ENCODE data around the gene USP14. TPM values are rescaled to one million over a fixed set of nuclear protein-coding genes. Genes with fewer than 3 reads are reported as not detected.
A peak's percentile ranks its signal among the peaks of the same experiment; 100 is the strongest.

The USP14 gene
- total RNA-seq, 2 experiments from 2014 or later, result 53.0 to 57.0 TPM

DNA sequence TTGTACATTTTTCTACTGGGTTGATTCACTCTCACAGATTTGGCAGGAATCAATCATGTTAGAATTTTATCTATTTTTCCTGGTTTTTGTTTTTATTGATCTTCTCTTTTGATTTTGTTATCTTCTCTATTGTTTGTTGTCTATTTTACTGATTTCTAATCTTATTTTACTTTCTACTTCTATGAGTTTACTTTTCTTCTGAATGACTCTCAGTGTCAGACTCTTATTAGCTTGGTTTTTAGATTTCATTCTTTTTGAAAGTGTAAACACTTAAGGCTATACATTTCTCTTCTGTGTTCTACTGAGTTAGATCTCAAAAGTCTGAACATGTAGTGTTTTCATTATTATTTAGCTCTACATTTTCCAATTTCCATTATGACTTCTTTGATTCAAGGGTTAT is 62.4 kb downstream of the USP14 start:
- no peak for ATAC-seq (ENCODE audit: low read depth)
- Mint-ChIP-seq H3K4me3 (no peak overlapping the region), H3K9me3 (no peaks in the 10 kb centered on the region), H3K4me1 (peaks cover 5% of the 10 kb centered on the region), H3K36me3 (peaks cover 34% of the 10 kb centered on the region), H3K27me3 (no peaks in the 10 kb centered on the region), H3K27ac (peak overlapping the region; percentile 9)
- POLR2A ChIA-PET, result no interaction called here
- DNase-seq, result no peak

DNA sequence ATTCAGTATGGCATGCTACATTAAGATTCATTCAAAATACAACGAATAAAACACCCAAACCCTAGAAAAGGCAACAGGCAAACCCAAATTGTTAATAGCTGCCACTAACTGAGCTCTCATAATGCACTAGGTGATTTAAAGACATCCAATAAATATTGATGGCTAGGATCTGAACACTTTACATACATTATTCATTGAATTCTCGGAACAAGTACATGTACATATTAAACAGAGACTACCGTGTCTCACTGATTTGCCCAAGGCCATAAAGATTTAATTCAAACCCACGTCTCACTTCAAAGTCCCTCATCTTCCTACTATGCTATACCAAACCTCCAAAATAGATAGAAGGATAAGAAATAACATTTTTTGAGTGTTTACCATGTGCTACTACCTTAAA is 67.4 kb downstream of the USP14 start:
- H3K36me3 Mint-ChIP-seq, result peaks cover 23% of the 10 kb centered on the region
- POLR2A ChIA-PET, result interaction anchor here (1.1 kb wide), 1 partner anchor 21 kb away, joined by 3 read pairs; no protein-coding TSS in a partner anchor
- no peak for DNase-seq
- H3K27ac Mint-ChIP-seq, result no peak overlapping the region
- no peak overlapping the region for H3K4me3 Mint-ChIP-seq
- no peaks in the 10 kb centered on the region for H3K4me1 Mint-ChIP-seq
- no peaks in the 10 kb centered on the region for H3K27me3 Mint-ChIP-seq
- ATAC-seq (ENCODE audit: low read depth), result no peak
- no peaks in the 10 kb centered on the region for H3K9me3 Mint-ChIP-seq

DNA sequence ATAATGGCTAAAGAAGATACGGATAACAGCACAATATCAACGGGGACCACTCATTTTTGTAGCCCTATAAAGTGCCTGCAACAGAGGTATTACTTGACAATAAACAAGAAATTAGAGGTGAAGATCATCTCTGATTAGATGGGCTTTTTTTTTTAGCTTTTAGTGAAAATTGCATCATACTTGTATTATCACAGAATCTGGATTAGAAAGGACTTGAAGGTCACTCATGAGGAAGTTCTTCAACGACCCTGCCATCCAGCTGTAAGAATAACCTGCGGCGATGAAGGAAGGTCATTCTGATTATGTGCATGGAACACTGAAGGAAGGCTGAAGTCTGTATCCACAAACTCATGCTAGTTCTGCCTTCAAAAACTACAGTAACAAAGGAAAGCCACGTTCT is 69.0 kb downstream of the USP14 start:
- Mint-ChIP-seq H3K36me3 (peaks cover 19% of the 10 kb centered on the region), H3K9me3 (no peaks in the 10 kb centered on the region), H3K27ac (no peak overlapping the region), H3K27me3 (no peaks in the 10 kb centered on the region), H3K4me3 (no peak overlapping the region), H3K4me1 (no peaks in the 10 kb centered on the region)
- no peak for DNase-seq
- POLR2A ChIA-PET, result no interaction called here
- ATAC-seq (ENCODE audit: low read depth), result no peak

DNA sequence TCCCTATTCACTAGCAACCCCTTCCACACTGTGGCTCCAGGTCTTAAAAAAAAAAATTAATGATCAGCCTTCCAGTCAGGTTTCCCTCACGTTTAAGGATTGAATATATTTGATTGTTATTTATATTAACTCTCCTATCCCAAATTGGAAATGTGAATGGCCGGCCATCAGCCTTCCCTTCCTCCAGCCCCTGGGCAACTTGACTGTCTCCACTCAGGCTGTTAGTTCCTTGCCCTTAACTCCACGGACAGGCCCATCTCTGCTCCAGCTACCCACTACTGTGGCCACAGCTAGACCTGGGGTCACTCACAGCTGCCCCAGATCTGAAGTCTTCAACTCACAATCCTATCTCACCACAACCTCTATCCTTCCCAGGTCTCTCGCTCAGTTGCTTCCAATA is 69.5 kb downstream of the USP14 start:
- Mint-ChIP-seq H3K27ac (no peak overlapping the region), H3K9me3 (no peaks in the 10 kb centered on the region), H3K36me3 (peaks cover 16% of the 10 kb centered on the region)

DNA sequence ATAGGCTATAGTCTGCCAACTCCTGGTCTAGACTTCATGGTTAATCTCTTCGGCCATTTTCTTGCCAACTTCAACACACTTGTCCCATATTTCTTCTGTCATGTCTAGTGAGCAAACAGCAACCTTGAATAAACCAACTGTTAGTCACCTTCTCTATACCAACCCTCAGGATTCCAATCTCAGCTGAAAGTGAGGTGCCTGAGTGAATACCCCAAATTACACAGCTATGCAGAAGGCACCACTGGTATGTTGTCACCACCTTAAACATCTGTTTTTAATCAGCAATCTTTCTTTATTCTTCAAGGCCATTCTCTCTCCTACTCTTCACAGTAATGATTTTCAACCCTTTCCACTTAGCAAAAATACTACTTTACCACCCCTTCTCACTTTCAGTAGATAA is 70.2 kb downstream of the USP14 start:
- no peaks in the 10 kb centered on the region for H3K9me3 Mint-ChIP-seq
- POLR2A ChIA-PET, result no interaction called here
- DNase-seq, result no peak
- H3K36me3 Mint-ChIP-seq, result peaks cover 13% of the 10 kb centered on the region
- no peaks in the 10 kb centered on the region for H3K27me3 Mint-ChIP-seq
- H3K4me3 Mint-ChIP-seq, result no peak overlapping the region
- no peaks in the 10 kb centered on the region for H3K4me1 Mint-ChIP-seq
- no peak overlapping the region for H3K27ac Mint-ChIP-seq
- no peak for ATAC-seq (ENCODE audit: low read depth)

More for the DNA sequence above, 69.5 kb downstream of the USP14 start:
- no peak for DNase-seq
- no peaks in the 10 kb centered on the region for H3K27me3 Mint-ChIP-seq
- no peak for ATAC-seq (ENCODE audit: low read depth)
- H3K4me3 Mint-ChIP-seq, result no peak overlapping the region
- H3K4me1 Mint-ChIP-seq, result no peaks in the 10 kb centered on the region
- POLR2A ChIA-PET, result no interaction called here

DNA sequence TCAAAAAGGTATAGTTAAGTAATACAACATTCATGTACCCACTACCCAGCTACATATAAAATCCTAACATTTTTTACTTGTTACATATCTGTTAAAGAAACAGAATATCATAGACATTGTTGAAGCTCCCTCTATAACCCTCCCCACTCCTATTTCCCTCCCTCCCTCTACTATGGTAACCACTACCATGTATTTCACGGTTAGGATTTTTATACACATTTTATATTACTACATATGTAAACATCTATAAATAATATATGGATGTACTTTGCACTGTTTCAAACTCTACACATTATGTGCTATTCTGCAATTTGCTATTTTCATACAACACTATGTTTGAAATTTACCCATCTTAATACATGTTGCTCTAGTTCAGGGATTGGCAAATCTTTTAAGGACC is 73.2 kb downstream of the USP14 start:
- POLR2A ChIA-PET, result no interaction called here
- Mint-ChIP-seq H3K27ac (no peak overlapping the region), H3K9me3 (no peaks in the 10 kb centered on the region), H3K27me3 (no peaks in the 10 kb centered on the region), H3K4me3 (no peak overlapping the region), H3K36me3 (peaks cover 7% of the 10 kb centered on the region), H3K4me1 (no peaks in the 10 kb centered on the region)
- ATAC-seq (ENCODE audit: low read depth) (no peak), DNase-seq (no peak)

DNA sequence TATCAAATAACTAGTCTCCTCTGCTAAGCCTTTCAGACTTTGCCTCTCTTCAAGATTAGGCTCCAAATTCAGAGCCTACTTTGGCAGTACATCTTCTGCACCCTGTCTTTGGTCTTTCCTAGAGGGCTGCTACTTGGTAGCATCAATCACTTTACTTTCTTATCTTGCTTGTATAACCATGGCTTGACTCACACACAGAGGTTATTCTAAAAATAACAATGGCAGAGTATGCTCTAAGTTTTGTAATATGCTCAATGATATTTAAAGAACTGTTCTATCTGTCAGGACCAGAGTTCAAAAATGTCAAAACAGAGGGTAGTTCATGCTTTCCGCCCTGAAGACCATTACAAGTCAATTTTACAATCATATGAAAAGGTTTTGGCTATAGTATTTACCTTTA is 81.8 kb downstream of the USP14 start:
- H3K36me3 Mint-ChIP-seq, result peaks cover 17% of the 10 kb centered on the region
- H3K9me3 Mint-ChIP-seq, result no peaks in the 10 kb centered on the region
- POLR2A ChIA-PET, result no interaction called here
- ATAC-seq (ENCODE audit: low read depth) (no peak), DNase-seq (no peak)
- no peaks in the 10 kb centered on the region for H3K27me3 Mint-ChIP-seq
- no peaks in the 10 kb centered on the region for H3K4me1 Mint-ChIP-seq
- no peak overlapping the region for H3K4me3 Mint-ChIP-seq
- H3K27ac Mint-ChIP-seq, result no peak overlapping the region

DNA sequence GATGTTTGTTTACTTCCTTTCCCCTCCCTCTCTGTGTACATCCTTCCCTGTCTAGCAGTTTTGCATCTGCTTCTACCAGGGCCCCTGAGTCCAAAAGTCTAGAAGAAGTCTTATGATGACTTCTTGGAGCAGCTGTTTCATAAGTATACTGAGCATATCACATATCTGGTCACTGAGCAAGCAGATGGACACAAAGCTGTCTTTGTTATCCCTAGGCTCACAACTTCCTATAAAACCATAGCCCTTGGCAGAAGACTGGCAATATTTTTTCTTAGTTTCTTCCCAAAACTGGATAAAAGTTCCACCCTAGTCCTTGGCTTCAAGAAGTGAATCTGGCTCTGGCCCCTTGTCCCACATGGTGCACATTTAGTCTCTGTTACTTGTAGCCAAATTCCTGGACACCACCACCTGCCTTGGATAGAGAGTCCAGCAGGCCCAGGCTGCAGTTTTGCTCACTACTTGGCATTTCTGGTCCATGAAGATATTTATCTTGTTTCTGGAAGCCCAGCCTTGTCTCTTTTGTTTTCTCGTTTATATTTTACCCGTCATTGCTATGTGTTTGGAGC is 87.0 kb downstream of the USP14 start:
- Mint-ChIP-seq H3K9me3 (no peaks in the 10 kb centered on the region), H3K4me1 (no peaks in the 10 kb centered on the region), H3K36me3 (peaks cover 27% of the 10 kb centered on the region), H3K27ac (no peak overlapping the region), H3K4me3 (no peak overlapping the region), H3K27me3 (no peaks in the 10 kb centered on the region)
- POLR2A ChIA-PET, result no interaction called here
- ATAC-seq (ENCODE audit: low read depth), result no peak
- DNase-seq, result no peak

DNA sequence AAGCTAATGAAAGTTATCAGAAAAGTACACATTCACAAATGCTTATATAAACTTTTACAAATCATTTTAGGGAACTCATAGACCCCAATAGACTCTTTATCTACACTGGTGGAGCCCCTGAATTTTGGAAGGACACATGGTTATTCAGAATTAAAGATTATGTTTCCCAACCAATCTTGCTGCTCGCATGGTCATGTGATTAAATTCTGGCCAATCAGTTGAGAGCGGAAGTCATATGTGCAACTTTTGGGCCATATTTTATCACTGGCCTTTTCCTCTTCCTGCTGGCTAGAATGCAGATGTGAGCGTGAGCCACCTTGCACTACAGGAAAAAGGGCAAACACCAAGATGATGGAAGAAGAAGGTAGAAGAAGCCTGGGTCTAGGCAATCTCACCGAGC is 89.7 kb downstream of the USP14 start:
- Mint-ChIP-seq H3K4me1 (no peaks in the 10 kb centered on the region), H3K27me3 (no peaks in the 10 kb centered on the region)

DNA sequence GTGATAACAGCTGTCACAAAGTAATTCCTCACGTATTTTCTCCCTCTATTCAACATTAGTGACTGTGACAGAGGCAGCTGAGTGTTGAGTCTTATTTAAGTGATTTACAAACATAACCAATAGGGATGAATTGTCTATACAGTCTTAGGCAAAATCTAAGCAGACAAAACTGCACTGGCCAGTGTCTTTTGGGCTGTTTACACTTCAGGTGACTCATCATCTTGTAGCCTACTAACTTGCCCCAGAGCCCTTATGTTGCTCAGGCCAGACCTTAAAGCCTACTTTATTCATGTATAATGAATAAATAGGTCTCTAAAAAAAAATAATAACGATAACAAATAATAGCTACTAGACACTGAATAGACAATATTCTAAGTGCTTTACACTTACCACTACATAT is 92.3 kb downstream of the USP14 start:
- ATAC-seq (ENCODE audit: low read depth), result no peak
- POLR2A ChIA-PET, result no interaction called here
- peaks cover 26% of the 10 kb centered on the region for H3K36me3 Mint-ChIP-seq

More for the DNA sequence above, 89.7 kb downstream of the USP14 start:
- ATAC-seq (ENCODE audit: low read depth), result no peak
- no peak overlapping the region for H3K27ac Mint-ChIP-seq
- peaks cover 32% of the 10 kb centered on the region for H3K36me3 Mint-ChIP-seq
- no peak overlapping the region for H3K4me3 Mint-ChIP-seq
- DNase-seq, result no peak
- H3K9me3 Mint-ChIP-seq, result no peaks in the 10 kb centered on the region
- POLR2A ChIA-PET, result no interaction called here

DNA sequence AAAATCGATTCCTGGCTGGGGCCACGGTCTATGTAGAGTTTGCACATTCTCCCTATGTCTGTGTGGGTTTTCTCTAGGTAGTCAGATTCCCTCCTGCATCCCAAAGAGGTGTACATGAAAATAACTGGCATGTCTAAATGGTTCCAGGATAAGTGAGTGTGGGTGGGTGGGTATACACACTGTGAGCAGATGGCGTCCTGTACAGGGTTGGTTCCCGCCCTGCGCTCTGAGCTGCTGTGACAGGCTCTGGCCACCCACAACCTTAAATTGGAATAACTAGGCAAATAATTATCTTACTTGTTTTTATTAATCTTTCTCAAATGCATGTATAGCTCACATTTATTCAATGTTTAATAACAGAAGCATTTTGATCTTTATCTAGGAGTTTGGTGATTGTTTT is 93.2 kb downstream of the USP14 start:
- Mint-ChIP-seq H3K9me3 (no peaks in the 10 kb centered on the region), H3K4me3 (no peak overlapping the region), H3K4me1 (no peaks in the 10 kb centered on the region), H3K27ac (no peak overlapping the region), H3K27me3 (no peaks in the 10 kb centered on the region), H3K36me3 (peaks cover 26% of the 10 kb centered on the region)
- ATAC-seq (ENCODE audit: low read depth) (no peak), DNase-seq (no peak)
- POLR2A ChIA-PET, result interaction anchor here (1.5 kb wide), 1 partner anchor 16 kb away, joined by 6 read pairs; the partner anchor contains the start of gene THOC1

More for the DNA sequence above, 92.3 kb downstream of the USP14 start:
- H3K4me1 Mint-ChIP-seq, result no peaks in the 10 kb centered on the region
- no peak for DNase-seq
- no peak overlapping the region for H3K4me3 Mint-ChIP-seq
- H3K27ac Mint-ChIP-seq, result no peak overlapping the region
- no peaks in the 10 kb centered on the region for H3K27me3 Mint-ChIP-seq
- H3K9me3 Mint-ChIP-seq, result no peaks in the 10 kb centered on the region

DNA sequence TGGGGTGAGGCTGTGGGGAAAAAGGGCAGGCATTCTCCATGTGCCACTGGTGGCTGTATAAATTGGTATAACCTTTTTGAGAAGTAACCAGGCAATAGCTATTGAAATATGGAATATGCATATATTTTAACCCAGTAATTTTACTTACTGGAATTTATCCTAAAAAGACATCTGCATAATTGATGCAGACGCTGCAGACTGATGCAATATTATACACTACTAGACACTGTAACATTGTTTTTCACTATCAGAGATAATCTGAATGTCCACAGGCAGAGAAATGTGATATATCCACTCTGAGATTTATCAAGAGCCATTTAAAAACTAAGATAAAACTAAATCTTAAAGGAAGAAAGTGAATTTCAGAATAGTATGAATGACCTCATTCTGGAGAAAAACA is 94.8 kb downstream of the USP14 start:
- no peak overlapping the region for H3K4me3 Mint-ChIP-seq
- H3K27me3 Mint-ChIP-seq, result no peaks in the 10 kb centered on the region
- no peaks in the 10 kb centered on the region for H3K9me3 Mint-ChIP-seq
- POLR2A ChIA-PET, result interaction anchor here (1.5 kb wide), 1 partner anchor 15 kb away, joined by 6 read pairs; the partner anchor contains the start of gene THOC1
- no peak overlapping the region for H3K27ac Mint-ChIP-seq
- H3K4me1 Mint-ChIP-seq, result no peaks in the 10 kb centered on the region
- no peak for DNase-seq
- peaks cover 27% of the 10 kb centered on the region for H3K36me3 Mint-ChIP-seq
- ATAC-seq (ENCODE audit: low read depth), result no peak

DNA sequence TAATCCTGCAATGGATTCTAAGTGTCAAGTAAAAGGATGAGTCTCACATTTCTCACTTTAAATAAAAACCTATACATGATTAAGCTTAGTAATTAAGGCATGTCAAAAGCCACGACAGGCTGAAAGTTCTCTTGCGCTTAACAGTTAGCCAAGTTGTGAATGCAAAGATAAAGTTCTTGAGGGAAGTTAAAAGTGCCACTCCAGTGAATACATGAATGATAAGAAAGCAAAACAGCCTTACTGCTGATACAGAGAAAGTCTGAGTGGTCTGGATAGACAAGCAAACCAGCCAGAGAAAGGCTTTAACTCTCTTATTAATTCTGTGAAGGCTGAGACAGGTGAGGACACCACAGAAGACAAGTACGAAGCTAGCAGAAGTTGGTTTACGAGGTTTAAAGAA is 96.8 kb downstream of the USP14 start:
- H3K27ac Mint-ChIP-seq, result no peak overlapping the region
- POLR2A ChIA-PET, result interaction anchor here (1.2 kb wide), 1 partner anchor 13 kb away, joined by 5 read pairs; the partner anchor contains the start of gene THOC1
- H3K27me3 Mint-ChIP-seq, result no peaks in the 10 kb centered on the region
- H3K4me3 Mint-ChIP-seq, result no peak overlapping the region
- ATAC-seq (ENCODE audit: low read depth) (no peak), DNase-seq (no peak)
- H3K9me3 Mint-ChIP-seq, result no peaks in the 10 kb centered on the region
- H3K36me3 Mint-ChIP-seq, result peaks cover 25% of the 10 kb centered on the region
- H3K4me1 Mint-ChIP-seq, result no peaks in the 10 kb centered on the region

DNA sequence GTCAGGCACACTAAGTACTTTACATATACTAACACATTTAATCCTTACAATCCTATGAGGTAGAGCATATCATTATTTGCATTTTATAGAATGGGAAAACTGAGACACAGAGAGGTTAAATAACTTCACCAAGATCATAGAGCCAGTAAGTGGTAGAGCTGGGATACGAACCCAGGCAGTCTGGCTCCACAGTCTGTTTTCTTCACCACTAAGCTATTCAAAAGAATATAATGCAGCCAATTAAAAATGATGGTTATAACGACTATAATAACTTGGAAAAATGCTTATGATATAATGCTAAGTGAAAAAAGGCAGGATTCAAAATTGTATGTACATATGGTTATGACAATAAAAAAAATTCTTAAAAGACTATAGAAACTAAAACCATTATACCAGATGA is 102.2 kb downstream of the USP14 start:
- POLR2A ChIA-PET, result no interaction called here
- peaks cover 26% of the 10 kb centered on the region for H3K36me3 Mint-ChIP-seq
- H3K27me3 Mint-ChIP-seq, result no peaks in the 10 kb centered on the region
- no peaks in the 10 kb centered on the region for H3K9me3 Mint-ChIP-seq
- DNase-seq (no peak), ATAC-seq (ENCODE audit: low read depth) (no peak)
- H3K4me3 Mint-ChIP-seq, result no peak overlapping the region
- no peak overlapping the region for H3K27ac Mint-ChIP-seq
- peaks cover 3% of the 10 kb centered on the region for H3K4me1 Mint-ChIP-seq
